Adrenal gland (tissue), 5 donors: ENCODE data around the gene NECTIN4.

Source experiments
- CTCF ChIP-seq, 6 experiments: fragments of 450-650 bp in 4 of 6; fragments of 200-600 bp in 2 of 6; sonication (generic) in 1 of 6; IDR thresholded peaks; 1 replicate in 5 of 6; 2 replicates in 1 of 6; pipeline versions ENCODE4 v1.5.1 to v1.8.0; 2016 to 2021; ENCODE audit warnings: antibody characterized with exemption in 6 of 6, mild to moderate bottlenecking in 2 of 6, moderate library complexity in 1 of 6
- POLR2A ChIP-seq, 2 donors: fragments of 450-650 bp; IDR thresholded peaks; one replicate each; pipeline ENCODE4 v1.6.1; 2017; ENCODE audit warnings: antibody characterized with exemption in 2 of 2, mild to moderate bottlenecking in 2 of 2, moderate library complexity in 1 of 2
- donor health status: DM: no; HTN: no; CAD: no.

GRCh38 chr1:161052899-161053298 lies 36.5 kb downstream of the NECTIN4 start:
- no peak for TF ChIP-seq CTCF (IDR thresholded peaks at IDR 0.05)
- no peak for TF ChIP-seq POLR2A (IDR thresholded peaks at IDR 0.05)
